Neural cell (in vitro differentiated cells): ENCODE results near the gene SDC3.

Experiments
- CTCF ChIP-seq: fragments of 450-650 bp; IDR thresholded peaks from 2 replicates; pipeline ENCODE4 v1.5.1; 2014; ENCODE audit warnings: antibody characterized with exemption, mild to moderate bottlenecking, moderate library complexity; ENCODE audit not compliant: poor library complexity, severe bottlenecking
- EP300 ChIP-seq: fragments of 450-650 bp; conservative IDR thresholded peaks from 2 replicates; pipeline ENCODE4 v1.6.1; 2014; ENCODE audit warnings: antibody characterized with exemption, mild to moderate bottlenecking, moderate library complexity; ENCODE audit not compliant: poor library complexity, severe bottlenecking
- EZH2 ChIP-seq: fragments of 200-600, 300-800 bp; shearing (Covaris generic), sonication (generic); IDR thresholded peaks from 2 replicates; pipeline ENCODE4 v1.6.1; 2014; ENCODE audit warnings: antibody characterized with exemption, low read length, borderline replicate concordance, mild to moderate bottlenecking; ENCODE audit not compliant: insufficient read depth, poor library complexity, severe bottlenecking
- MXI1 ChIP-seq: fragments of 450-650 bp; conservative IDR thresholded peaks from 2 replicates; pipeline ENCODE4 v1.6.1; 2014; ENCODE audit warnings: antibody characterized with exemption, mild to moderate bottlenecking; ENCODE audit not compliant: poor library complexity, severe bottlenecking
- POLR2AphosphoS5 ChIP-seq: IDR thresholded peaks from 2 replicates; pipeline ENCODE4 v1.6.1; 2012
- RAD21 ChIP-seq: fragments of 450-650 bp; conservative IDR thresholded peaks from 2 replicates; pipeline ENCODE4 v1.6.1; 2014; ENCODE audit warnings: antibody characterized with exemption, mild to moderate bottlenecking, moderate library complexity
- REST ChIP-seq: IDR thresholded peaks from 2 replicates; pipeline ENCODE4 v1.6.1; 2012; ENCODE audit warnings: borderline replicate concordance
- SMC3 ChIP-seq: fragments of 450-650 bp; conservative IDR thresholded peaks from 2 replicates; pipeline ENCODE4 v1.6.1; 2014; ENCODE audit warnings: antibody characterized with exemption, mild to moderate bottlenecking, moderate library complexity; ENCODE audit not compliant: poor library complexity
- TAF1 ChIP-seq: IDR thresholded peaks from 2 replicates; pipeline ENCODE4 v1.6.1; 2012; ENCODE audit warnings: low read depth

GRCh38 chr1:30912224-30912623 is 3.7 kb upstream of the SDC3 start:
- no peak for TF ChIP-seq SMC3
- TF ChIP-seq POLR2AphosphoS5: no peak
- TF ChIP-seq EZH2: no peak
- TF ChIP-seq EP300: no peak
- no peak for TF ChIP-seq CTCF
- TF ChIP-seq MXI1: no peak
- TF ChIP-seq REST: no peak
- TF ChIP-seq RAD21: no peak
- TF ChIP-seq TAF1: no peak
